Glomerular visceral epithelial cell (primary cell): ENCODE measurements around the gene KIF7.
"Not testable (repeated sequence)": the region's sequence is repeated elsewhere in the genome, so short reads cannot be mapped to it uniquely, and the experiment has no call there.

Source experiments
- DNase-seq: peaks from one replicate; pipeline ENCODE4 v3.0.0-alpha.2; 2016; ENCODE audit errors: extremely low spot score

KIF7 gene

DNA sequence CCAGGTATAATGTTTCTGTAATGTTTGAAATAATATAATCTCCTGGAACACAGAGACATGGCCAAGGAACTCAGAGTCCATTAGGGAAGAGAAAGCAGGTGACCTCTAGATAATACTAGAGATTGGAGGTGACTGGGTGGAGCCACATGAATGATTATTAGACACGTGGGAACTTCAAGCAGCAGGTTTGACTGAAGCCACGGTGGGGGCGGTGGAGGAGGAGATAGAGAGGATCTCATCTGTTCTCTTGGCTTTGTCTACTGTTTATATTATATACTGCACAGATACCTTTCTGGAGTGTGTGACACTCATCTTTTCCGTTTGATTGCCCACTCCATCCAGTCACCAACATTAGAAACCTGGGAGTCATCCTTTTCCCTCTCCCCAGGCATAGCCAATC is 33.7 kb downstream of the KIF7 start:
- no peak for DNase-seq

DNA sequence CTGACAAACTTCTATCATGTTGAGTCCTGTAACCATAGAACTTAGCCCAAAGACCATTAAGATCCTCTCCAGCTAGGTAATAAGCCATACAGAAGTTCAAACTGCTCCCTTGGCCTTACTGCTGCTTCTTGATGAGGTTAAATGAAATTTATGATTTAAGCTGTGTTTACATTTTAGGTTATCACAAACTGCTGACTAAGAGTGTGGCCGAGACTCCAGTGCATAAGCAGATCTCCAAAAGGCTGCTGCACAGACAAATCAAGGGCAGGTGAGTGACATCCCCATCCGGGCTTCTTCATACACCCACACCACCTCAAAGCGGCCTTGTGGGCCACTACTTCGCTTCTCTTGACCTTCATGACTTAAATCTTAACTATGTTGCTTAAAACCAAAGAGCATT is 39.0 kb downstream of the KIF7 start:
- no peak for DNase-seq

- DNase-seq: no peak
Measured at GRCh38 chr15:89615135-89615534, 40.1 kb downstream of the KIF7 start.

DNA sequence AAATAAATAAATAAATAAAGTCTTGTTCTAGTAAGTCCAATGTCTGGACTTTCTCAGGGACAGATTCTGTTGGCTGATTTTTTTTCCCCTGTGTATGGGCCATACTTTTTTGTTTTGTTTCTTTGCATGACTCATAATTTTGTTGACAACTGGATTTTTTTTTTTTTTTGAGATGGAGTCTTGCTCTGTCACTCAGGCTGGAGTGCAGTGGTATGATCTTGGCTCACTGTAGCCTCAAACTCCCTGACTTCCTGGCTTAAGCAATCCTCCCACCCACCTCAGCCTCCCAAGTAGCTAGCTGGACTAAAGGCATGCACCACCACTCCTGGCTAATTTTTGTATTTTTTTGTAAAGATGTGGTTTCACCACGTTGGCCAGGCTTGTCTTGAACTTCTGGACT is 41.1 kb downstream of the KIF7 start:
- no peak for DNase-seq

GRCh38 chr15:89613031-89613430 is 42.2 kb downstream of the KIF7 start:
- no peak for DNase-seq

GRCh38 chr15:89611317-89611716 is 44.0 kb downstream of the KIF7 start:
- no peak for DNase-seq

- DNase-seq: no peak
Measured at GRCh38 chr15:89599021-89599420, 56.2 kb downstream of the KIF7 start.

GRCh38 chr15:89593018-89593417 is 62.2 kb downstream of the KIF7 start:
- no peak for DNase-seq

- no peak for DNase-seq
Measured at GRCh38 chr15:89591834-89592233, 63.4 kb downstream of the KIF7 start.

DNA sequence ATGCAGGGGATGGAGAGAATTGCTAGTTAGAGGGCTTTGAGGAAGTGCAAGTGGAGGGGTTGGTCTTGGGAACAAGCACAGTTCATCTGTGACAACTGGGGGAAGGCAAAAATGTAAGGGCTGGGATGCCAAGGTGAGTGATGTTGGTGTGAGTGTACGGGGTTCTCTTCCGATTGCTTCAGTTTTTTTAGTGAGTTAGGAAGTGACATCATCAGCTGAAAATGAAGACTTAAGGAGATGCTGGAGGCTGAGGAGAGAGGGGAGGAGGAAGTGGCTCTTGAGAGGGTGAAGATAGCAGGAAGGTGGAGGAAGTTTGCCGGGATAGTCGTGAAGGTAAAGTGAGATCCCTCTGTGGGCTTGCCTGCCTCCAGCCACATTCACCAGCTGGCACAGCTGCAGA is 67.3 kb downstream of the KIF7 start:
- peak; percentile 21 for DNase-seq

DNA sequence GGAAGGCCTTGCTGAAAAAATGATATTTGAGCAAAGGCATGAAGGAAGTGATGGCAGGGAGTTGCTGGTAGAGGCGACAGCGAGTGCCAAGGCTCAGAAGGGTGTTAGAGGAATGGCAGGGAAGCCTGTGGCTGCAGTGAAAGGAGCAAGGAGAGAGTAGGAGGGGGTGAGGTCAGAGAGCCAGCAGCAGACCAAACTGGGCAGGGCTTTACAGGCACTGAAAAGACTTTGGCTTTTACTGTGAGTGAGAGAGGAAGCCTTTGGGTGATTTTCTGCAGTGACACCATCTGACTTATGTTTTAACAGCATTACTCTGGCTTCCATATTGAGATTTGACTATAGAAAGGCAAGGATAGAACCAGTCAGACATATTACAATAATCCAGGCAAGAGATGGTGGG is 68.6 kb downstream of the KIF7 start:
- no peak for DNase-seq

DNA sequence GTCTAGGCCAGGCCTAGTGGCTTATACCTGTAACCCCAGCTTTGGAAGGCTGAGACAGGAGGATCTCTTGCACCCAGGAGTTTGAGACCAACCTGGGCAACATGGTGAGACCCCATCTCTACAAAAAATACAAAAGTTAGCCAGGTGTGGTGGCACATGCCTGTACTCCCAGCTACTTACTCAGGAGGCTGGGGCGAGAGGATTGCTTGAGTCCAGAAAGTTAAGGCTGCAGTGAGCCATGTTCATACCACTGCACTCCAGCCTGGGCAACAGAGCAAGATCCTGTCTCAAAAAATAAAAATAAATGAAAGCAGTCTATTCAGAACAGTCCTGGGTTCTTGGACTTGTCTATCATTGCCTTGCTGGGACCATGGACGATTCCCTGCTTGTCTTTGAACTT is 74.5 kb downstream of the KIF7 start:
- DNase-seq: not testable (repeated sequence)

DNA sequence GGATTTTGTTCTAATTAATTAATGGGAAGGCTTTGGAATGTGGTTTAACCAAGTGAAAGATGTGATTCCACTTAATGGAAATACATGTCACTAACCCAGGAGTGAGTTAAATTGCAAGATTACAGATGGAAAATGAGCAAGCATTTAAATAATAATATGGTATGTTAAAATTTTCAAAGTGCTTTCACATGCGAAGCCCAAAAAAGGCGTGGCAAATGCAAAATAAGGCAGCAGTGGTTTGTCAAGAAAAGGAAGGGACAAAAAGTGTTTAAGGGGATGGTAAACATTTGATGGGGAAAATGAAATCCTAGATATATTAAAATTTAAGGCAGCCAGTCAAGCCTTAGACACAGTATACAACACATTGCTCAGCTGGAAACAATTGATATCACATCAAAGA is 77.1 kb downstream of the KIF7 start:
- DNase-seq: no peak
